ENCODE measurements around the gene ZC3H18.

ZC3H18 gene

DNA sequence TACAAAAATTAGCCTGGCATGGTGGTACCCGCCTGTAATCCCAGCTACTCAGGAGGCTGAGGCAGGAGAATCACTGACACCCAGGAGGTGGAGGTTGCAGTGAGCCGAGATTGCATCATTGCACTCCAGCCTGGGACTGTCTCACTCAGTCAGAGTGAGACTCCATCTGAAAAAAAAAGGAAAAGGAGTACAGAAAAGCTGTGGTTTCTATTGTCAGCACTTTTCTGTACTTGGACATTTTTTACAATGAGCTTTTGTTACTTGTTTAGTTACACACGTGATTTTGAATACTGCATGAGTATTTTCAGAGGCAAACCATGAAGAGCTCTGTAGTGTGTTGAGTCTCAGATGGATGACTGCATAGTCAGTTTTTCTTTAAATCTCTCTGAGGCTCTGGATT is 26.3 kb downstream of the ZC3H18 start:
- TF ChIP-seq FOXM1 (IDR thresholded peaks at IDR 0.05; ENCODE audit: borderline replicate concordance, low read depth) (no peak), EP300 (IDR thresholded peaks at IDR 0.05; ENCODE audit: borderline replicate concordance) (no peak), YY1 (IDR thresholded peaks at IDR 0.05; ENCODE audit: low read depth) (no peak), CEBPB (IDR thresholded peaks at IDR 0.05) (no peak), TEAD4 (IDR thresholded peaks at IDR 0.05) (no peak), NFIC (IDR thresholded peaks at IDR 0.05) (no peak), RAD21 (IDR thresholded peaks at IDR 0.05; ENCODE audit: low read depth) (no peak), TAF1 (IDR thresholded peaks at IDR 0.05; ENCODE audit: low read depth) (no peak), EGR1 (IDR thresholded peaks at IDR 0.05) (no peak), CREB1 (IDR thresholded peaks at IDR 0.05; ENCODE audit: low read depth) (no peak), ZBTB7A (IDR thresholded peaks at IDR 0.05; ENCODE audit: low read depth) (no peak), TCF12 (IDR thresholded peaks at IDR 0.05; ENCODE audit: low read depth) (no peak)
- TF ChIP-seq, protein P1, sequence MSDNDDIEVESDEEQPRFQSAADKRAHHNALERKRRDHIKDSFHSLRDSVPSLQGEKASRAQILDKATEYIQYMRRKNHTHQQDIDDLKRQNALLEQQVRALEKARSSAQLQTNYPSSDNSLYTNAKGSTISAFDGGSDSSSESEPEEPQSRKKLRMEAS (IDR thresholded peaks at IDR 0.05), result no peak
- TF ChIP-seq, protein P2, sequence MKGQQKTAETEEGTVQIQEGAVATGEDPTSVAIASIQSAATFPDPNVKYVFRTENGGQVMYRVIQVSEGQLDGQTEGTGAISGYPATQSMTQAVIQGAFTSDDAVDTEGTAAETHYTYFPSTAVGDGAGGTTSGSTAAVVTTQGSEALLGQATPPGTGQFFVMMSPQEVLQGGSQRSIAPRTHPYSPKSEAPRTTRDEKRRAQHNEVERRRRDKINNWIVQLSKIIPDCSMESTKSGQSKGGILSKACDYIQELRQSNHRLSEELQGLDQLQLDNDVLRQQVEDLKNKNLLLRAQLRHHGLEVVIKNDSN (IDR thresholded peaks at IDR 0.05), result no peak
- TF ChIP-seq, protein P3, sequence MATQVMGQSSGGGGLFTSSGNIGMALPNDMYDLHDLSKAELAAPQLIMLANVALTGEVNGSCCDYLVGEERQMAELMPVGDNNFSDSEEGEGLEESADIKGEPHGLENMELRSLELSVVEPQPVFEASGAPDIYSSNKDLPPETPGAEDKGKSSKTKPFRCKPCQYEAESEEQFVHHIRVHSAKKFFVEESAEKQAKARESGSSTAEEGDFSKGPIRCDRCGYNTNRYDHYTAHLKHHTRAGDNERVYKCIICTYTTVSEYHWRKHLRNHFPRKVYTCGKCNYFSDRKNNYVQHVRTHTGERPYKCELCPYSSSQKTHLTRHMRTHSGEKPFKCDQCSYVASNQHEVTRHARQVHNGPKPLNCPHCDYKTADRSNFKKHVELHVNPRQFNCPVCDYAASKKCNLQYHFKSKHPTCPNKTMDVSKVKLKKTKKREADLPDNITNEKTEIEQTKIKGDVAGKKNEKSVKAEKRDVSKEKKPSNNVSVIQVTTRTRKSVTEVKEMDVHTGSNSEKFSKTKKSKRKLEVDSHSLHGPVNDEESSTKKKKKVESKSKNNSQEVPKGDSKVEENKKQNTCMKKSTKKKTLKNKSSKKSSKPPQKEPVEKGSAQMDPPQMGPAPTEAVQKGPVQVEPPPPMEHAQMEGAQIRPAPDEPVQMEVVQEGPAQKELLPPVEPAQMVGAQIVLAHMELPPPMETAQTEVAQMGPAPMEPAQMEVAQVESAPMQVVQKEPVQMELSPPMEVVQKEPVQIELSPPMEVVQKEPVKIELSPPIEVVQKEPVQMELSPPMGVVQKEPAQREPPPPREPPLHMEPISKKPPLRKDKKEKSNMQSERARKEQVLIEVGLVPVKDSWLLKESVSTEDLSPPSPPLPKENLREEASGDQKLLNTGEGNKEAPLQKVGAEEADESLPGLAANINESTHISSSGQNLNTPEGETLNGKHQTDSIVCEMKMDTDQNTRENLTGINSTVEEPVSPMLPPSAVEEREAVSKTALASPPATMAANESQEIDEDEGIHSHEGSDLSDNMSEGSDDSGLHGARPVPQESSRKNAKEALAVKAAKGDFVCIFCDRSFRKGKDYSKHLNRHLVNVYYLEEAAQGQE (IDR thresholded peaks at IDR 0.05; ENCODE audit: low read depth), result no peak

DNA sequence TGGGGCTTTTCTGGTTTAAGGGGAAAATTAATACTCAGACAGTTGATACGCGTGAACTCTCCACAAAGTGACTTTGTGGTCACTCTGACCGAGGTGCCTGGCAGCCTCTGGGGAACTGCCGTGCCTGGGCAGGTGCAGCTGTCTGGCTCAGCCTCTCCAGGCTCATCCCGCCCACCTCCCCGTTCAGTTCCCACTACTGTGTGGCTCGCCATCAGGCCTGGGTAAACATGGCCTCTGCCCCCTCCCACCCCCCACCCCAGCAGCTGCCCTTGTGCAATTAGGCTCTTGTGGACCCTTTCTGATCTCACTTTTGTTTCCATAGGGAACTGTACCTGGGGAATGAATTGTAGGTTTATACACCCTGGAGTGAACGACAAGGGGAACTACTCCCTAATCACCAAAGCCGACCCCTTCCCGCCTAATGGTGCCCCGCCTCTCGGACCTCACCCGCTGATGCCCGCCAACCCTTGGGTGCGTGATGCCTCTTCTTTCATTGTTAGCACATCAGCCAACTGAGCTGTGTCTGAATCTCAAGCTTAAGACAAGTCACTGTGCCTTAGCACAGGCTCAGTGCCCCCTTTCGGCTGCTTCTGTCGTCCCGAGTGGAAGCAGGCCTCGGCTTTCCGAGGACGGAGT is 27.8 kb downstream of the ZC3H18 start:
- no peak for TF ChIP-seq ZBTB7A (IDR thresholded peaks at IDR 0.05; ENCODE audit: low read depth)
- TF ChIP-seq RAD21 (IDR thresholded peaks at IDR 0.05; ENCODE audit: low read depth), result no peak
- TF ChIP-seq, protein P1 (IDR thresholded peaks at IDR 0.05), result no peak
- TF ChIP-seq NFIC (IDR thresholded peaks at IDR 0.05), result no peak
- no peak for TF ChIP-seq TAF1 (IDR thresholded peaks at IDR 0.05; ENCODE audit: low read depth)
- TF ChIP-seq, protein P3 (IDR thresholded peaks at IDR 0.05; ENCODE audit: low read depth), result no peak
- no peak for TF ChIP-seq EP300 (IDR thresholded peaks at IDR 0.05; ENCODE audit: borderline replicate concordance)
- TF ChIP-seq CEBPB (IDR thresholded peaks at IDR 0.05), result no peak
- TF ChIP-seq EGR1 (IDR thresholded peaks at IDR 0.05), result no peak
- no peak for TF ChIP-seq TEAD4 (IDR thresholded peaks at IDR 0.05)
- TF ChIP-seq FOXM1 (IDR thresholded peaks at IDR 0.05; ENCODE audit: borderline replicate concordance, low read depth), result no peak
- TF ChIP-seq YY1 (IDR thresholded peaks at IDR 0.05; ENCODE audit: low read depth), result no peak
- TF ChIP-seq, protein P2 (IDR thresholded peaks at IDR 0.05), result no peak
- no peak for TF ChIP-seq CREB1 (IDR thresholded peaks at IDR 0.05; ENCODE audit: low read depth)
- no peak for TF ChIP-seq TCF12 (IDR thresholded peaks at IDR 0.05; ENCODE audit: low read depth)

DNA sequence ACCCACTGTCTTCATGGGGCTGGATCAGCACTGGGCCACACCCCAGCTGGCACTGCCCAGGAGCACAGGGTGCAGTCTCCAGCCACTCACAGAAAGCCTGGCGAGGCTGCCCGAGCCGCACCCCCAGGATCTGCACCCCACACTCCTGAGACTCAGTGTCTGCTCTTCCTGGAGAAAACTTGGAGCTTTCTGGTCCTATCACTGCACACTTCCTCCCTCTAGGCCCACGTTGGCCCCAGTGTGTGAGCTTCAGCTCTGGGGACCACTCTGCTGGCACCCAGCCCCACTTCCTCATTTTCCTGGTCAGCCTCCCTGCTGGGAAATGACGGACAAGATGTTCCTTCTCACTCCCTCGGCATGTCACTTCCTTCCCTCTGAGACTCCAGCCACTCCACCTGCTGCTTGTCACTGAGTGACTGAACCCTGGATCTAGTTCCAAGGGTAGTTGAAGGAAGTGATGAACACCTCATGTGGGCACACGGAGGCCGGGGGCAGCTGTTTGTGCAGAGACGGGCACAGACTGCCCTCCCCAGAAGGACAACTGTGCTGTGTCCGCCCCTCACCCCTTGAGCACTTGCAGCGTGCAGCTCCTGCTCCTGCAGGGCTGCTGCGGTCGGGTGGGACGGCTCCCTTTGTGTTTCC is 29.0 kb downstream of the ZC3H18 start:
- TF ChIP-seq TAF1 (IDR thresholded peaks at IDR 0.05; ENCODE audit: low read depth) (no peak), YY1 (IDR thresholded peaks at IDR 0.05; ENCODE audit: low read depth) (no peak), EP300 (IDR thresholded peaks at IDR 0.05; ENCODE audit: borderline replicate concordance) (no peak), ZBTB7A (IDR thresholded peaks at IDR 0.05; ENCODE audit: low read depth) (no peak), RAD21 (IDR thresholded peaks at IDR 0.05; ENCODE audit: low read depth) (no peak), FOXM1 (IDR thresholded peaks at IDR 0.05; ENCODE audit: borderline replicate concordance, low read depth) (no peak), NFIC (IDR thresholded peaks at IDR 0.05) (no peak), TEAD4 (IDR thresholded peaks at IDR 0.05) (no peak), CREB1 (IDR thresholded peaks at IDR 0.05; ENCODE audit: low read depth) (no peak), TCF12 (IDR thresholded peaks at IDR 0.05; ENCODE audit: low read depth) (no peak), CEBPB (IDR thresholded peaks at IDR 0.05) (no peak), EGR1 (IDR thresholded peaks at IDR 0.05) (no peak)
- TF ChIP-seq, protein P1 (IDR thresholded peaks at IDR 0.05), result no peak
- TF ChIP-seq, protein P3 (IDR thresholded peaks at IDR 0.05; ENCODE audit: low read depth), result no peak
- TF ChIP-seq, protein P2 (IDR thresholded peaks at IDR 0.05), result no peak
